ENCODE results near the gene EEF2K. TPM values are rescaled to one million over a fixed set of nuclear protein-coding genes. Genes with fewer than 3 reads are reported as not detected.

The EEF2K gene
- total and polyA plus RNA-seq, 2 of the 13 experiments (the other 11 are each of a cell fraction or from before 2014, with no cell fraction given) = 22.0 to 23.8 TPM

DNA sequence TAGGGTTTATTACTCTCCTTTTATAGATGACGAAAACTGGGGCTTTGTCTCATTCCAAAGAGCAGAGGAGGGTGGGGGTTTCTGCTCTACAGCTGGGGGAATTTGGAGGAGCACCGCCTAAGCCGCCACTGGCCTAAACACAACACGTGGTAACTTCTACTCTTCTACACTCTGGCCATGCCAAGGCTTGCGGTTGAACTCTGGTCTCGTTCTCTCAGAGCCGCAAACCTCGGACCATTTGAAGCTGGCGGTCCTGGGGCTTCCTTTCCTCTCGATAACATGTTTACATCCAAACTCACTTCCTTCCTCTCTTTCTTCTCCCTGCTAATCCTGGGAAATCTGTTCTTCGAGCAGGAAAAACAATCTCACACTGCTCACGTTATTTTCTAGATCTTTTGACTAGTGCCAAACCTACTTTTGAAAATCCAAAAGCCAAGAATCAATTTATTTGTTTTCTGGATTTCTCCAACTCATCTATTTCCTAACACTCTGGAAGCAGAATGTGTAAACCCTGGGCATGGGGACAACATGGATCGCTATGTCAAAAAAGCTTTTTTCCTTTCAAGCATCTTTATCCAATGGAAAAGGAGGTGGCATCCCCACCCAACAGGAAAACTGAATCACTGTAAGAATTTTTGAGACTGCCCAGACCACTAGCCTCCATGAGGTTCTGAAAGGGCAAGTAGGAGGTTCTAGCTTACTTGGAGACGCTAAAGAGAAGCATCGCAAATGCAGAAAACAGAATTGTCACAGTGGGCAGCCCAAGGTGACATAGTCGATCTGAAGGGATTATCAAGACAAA is 13.6 kb upstream of the EEF2K start (continued):
- TF ChIP-seq, protein P1, sequence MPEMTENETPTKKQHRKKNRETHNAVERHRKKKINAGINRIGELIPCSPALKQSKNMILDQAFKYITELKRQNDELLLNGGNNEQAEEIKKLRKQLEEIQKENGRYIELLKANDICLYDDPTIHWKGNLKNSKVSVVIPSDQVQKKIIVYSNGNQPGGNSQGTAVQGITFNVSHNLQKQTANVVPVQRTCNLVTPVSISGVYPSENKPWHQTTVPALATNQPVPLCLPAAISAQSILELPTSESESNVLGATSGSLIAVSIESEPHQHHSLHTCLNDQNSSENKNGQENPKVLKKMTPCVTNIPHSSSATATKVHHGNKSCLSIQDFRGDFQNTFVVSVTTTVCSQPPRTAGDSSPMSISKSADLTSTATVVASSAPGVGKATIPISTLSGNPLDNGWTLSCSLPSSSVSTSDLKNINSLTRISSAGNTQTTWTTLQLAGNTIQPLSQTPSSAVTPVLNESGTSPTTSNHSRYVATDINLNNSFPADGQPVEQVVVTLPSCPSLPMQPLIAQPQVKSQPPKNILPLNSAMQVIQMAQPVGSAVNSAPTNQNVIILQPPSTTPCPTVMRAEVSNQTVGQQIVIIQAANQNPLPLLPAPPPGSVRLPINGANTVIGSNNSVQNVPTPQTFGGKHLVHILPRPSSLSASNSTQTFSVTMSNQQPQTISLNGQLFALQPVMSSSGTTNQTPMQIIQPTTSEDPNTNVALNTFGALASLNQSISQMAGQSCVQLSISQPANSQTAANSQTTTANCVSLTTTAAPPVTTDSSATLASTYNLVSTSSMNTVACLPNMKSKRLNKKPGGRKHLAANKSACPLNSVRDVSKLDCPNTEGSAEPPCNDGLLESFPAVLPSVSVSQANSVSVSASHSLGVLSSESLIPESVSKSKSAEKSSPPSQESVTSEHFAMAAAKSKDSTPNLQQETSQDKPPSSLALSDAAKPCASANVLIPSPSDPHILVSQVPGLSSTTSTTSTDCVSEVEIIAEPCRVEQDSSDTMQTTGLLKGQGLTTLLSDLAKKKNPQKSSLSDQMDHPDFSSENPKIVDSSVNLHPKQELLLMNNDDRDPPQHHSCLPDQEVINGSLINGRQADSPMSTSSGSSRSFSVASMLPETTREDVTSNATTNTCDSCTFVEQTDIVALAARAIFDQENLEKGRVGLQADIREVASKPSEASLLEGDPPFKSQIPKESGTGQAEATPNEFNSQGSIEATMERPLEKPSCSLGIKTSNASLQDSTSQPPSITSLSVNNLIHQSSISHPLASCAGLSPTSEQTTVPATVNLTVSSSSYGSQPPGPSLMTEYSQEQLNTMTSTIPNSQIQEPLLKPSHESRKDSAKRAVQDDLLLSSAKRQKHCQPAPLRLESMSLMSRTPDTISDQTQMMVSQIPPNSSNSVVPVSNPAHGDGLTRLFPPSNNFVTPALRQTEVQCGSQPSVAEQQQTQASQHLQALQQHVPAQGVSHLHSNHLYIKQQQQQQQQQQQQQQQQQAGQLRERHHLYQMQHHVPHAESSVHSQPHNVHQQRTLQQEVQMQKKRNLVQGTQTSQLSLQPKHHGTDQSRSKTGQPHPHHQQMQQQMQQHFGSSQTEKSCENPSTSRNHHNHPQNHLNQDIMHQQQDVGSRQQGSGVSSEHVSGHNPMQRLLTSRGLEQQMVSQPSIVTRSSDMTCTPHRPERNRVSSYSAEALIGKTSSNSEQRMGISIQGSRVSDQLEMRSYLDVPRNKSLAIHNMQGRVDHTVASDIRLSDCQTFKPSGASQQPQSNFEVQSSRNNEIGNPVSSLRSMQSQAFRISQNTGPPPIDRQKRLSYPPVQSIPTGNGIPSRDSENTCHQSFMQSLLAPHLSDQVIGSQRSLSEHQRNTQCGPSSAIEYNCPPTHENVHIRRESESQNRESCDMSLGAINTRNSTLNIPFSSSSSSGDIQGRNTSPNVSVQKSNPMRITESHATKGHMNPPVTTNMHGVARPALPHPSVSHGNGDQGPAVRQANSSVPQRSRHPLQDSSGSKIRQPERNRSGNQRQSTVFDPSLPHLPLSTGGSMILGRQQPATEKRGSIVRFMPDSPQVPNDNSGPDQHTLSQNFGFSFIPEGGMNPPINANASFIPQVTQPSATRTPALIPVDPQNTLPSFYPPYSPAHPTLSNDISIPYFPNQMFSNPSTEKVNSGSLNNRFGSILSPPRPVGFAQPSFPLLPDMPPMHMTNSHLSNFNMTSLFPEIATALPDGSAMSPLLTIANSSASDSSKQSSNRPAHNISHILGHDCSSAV (CRISPR knock-in tag; IDR thresholded peaks at IDR 0.05; ENCODE audit: borderline replicate concordance) = no peak
- TF ChIP-seq PITX1 (CRISPR knock-in tag; IDR thresholded peaks at IDR 0.05) (peak; percentile 91), NFIB (CRISPR knock-in tag; IDR thresholded peaks at IDR 0.05; ENCODE audit: borderline replicate concordance) (no peak), NR2F6 (IDR thresholded peaks at IDR 0.05) (no peak), NR2F6 (CRISPR knock-in tag; IDR thresholded peaks at IDR 0.05) (peak; percentile 69; the same call in 1 of the 2 replicates), TBX3 (IDR thresholded peaks at IDR 0.05; ENCODE audit: borderline replicate concordance) (no peak), MED8 (CRISPR knock-in tag; IDR thresholded peaks at IDR 0.05; ENCODE audit: insufficient replicate concordance) (no peak), ZNF639 (CRISPR knock-in tag; conservative IDR thresholded peaks at IDR 0.05) (peak; percentile 36), HMG20A (CRISPR knock-in tag; IDR thresholded peaks at IDR 0.05; ENCODE audit: borderline replicate concordance) (peak; percentile 66; the same call in 1 of the 2 replicates), MIER3 (CRISPR knock-in tag; IDR thresholded peaks at IDR 0.05; ENCODE audit: borderline replicate concordance) (peak; percentile 88; the same call in 1 of the 2 replicates), NCOA2 (CRISPR knock-in tag; IDR thresholded peaks at IDR 0.05) (peak; percentile 84), ZBTB1 (CRISPR knock-in tag; IDR thresholded peaks at IDR 0.05; ENCODE audit: borderline replicate concordance) (no peak), TOPORS (CRISPR knock-in tag; IDR thresholded peaks at IDR 0.05) (peak; percentile 93), HOXA7 (CRISPR knock-in tag; IDR thresholded peaks at IDR 0.05) (no peak)
- TF ChIP-seq, protein P2, sequence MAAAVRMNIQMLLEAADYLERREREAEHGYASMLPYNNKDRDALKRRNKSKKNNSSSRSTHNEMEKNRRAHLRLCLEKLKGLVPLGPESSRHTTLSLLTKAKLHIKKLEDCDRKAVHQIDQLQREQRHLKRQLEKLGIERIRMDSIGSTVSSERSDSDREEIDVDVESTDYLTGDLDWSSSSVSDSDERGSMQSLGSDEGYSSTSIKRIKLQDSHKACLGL (CRISPR knock-in tag; IDR thresholded peaks at IDR 0.05) = peak; percentile 36; the same call in 1 of the 2 replicates
- TF ChIP-seq, protein P3, sequence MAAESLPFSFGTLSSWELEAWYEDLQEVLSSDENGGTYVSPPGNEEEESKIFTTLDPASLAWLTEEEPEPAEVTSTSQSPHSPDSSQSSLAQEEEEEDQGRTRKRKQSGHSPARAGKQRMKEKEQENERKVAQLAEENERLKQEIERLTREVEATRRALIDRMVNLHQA (CRISPR knock-in tag; IDR thresholded peaks at IDR 0.05) = no peak

Data from HepG2 (cell line).